Measurements from ENCODE around the gene VDAC1. TPM values are rescaled to one million over a fixed set of nuclear protein-coding genes. Genes with fewer than 3 reads are reported as not detected.

Gene VDAC1
- total and polyA plus RNA-seq, 12 donors, result 229 to 609 (median 529) TPM

GRCh38 chr5:133983674-133984073 lies 21.1 kb downstream of the VDAC1 start:
- no peak for DNase-seq
- Histone ChIP-seq H3K36me3 (peaks cover 0 to 97% (median 40%) of the 10 kb centered on the region in 9 donors), H3K9me3 (no peaks in the 10 kb centered on the region), H3K4me1 (peaks cover 2 to 45% (median 21%) of the 10 kb centered on the region in 9 donors), H3K27ac (no peak overlapping the region), H3K27me3 (no peaks in the 10 kb centered on the region), H3K4me3 (no peak overlapping the region)
- TF ChIP-seq CTCF (IDR thresholded peaks at IDR 0.05), result no peak
- ATAC-seq, result no peak
- 84 to 90% methylated on average over 5 of the region's 5 CpGs for WGBS, 2 donors
- intact Hi-C loops (cut with DNase I), result no loop called here

DNA sequence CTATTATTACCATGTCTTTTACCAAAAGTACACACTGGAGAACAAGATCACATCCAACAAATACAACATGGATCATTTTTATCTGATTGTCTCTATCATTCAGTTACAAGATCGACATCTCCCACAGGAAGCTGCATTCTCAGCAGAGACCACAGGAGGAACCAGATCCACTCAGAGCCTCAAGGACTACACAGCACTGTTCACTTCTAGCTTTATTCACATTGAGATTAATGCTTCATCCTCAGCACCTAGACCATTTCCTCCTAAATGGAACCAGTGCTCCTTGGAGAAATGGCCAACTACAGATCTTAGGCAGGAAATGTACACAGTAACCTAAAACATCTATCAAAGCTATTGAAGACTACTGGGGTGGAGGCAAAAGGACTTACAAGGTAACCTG lies 23.1 kb downstream of the VDAC1 start:
- ATAC-seq (no peak), DNase-seq (no peak)
- no peaks in the 10 kb centered on the region for H3K27me3 ChIP-seq
- H3K4me3 ChIP-seq, result no peak overlapping the region
- intact Hi-C loops (cut with DNase I), result no loop called here
- 38 to 50% methylated on average over 1 of the region's 1 CpG for WGBS, 2 donors
- no peak for TF ChIP-seq CTCF (IDR thresholded peaks at IDR 0.05)
- H3K9me3 ChIP-seq, result no peaks in the 10 kb centered on the region
- peaks cover 0 to 97% (median 31%) of the 10 kb centered on the region in 9 donors for H3K36me3 ChIP-seq
- H3K4me1 ChIP-seq, result peaks cover 2 to 63% (median 28%) of the 10 kb centered on the region in 9 donors
- H3K27ac ChIP-seq, result peak overlapping the region in 1 of 10 donors; percentile 37

- Histone ChIP-seq H3K27me3 (no peaks in the 10 kb centered on the region), H3K36me3 (peaks cover 0 to 97% (median 32%) of the 10 kb centered on the region in 9 donors), H3K4me1 (peaks cover 2 to 58% (median 24%) of the 10 kb centered on the region in 9 donors), H3K27ac (peak overlapping the region in 2 of 10 donors; percentile 46 to 61), H3K9me3 (no peaks in the 10 kb centered on the region), H3K4me3 (no peak overlapping the region)
- no peak for TF ChIP-seq CTCF (IDR thresholded peaks at IDR 0.05)
- ATAC-seq (no peak), DNase-seq (no peak)
- intact Hi-C loops (cut with DNase I), result no loop called here
- 63 to 64% methylated on average over 7 of the region's 7 CpGs for WGBS, 2 donors
These were observed 24.1 kb downstream of the VDAC1 start for GRCh38 chr5:133980652-133981051.

DNA sequence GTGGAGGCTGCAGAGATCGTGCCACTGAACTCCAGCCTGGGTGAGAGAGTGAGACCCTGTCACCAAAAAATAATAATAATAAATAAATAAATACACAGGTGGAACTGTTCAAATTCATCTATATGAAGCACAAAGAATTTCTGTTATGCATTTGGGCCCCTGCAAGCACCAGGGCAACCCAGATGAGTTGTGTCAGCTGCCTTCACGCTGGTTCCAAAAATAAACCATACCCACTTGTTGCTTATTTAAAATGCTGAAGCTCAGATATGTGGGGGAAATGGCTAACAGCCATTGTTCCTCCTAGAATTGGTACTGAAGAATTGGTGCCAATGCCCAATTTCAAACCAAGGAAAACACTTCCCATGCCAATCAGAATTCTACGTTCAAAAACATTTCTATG lies 25.8 kb downstream of the VDAC1 start:
- intact Hi-C loops (cut with DNase I), result no loop called here
- H3K4me3 ChIP-seq, result no peak overlapping the region
- no peak for DNase-seq
- 57 to 78% methylated on average over 3 of the region's 3 CpGs for WGBS, 2 donors
- no peaks in the 10 kb centered on the region for H3K9me3 ChIP-seq
- peaks cover 2 to 53% (median 24%) of the 10 kb centered on the region in 9 donors for H3K4me1 ChIP-seq
- peaks cover 0 to 99% (median 47%) of the 10 kb centered on the region in 9 donors for H3K36me3 ChIP-seq
- H3K27ac ChIP-seq, result peak overlapping the region in 6 of 10 donors; percentile 22 to 62 (median 40)
- no peak for TF ChIP-seq CTCF (IDR thresholded peaks at IDR 0.05)
- H3K27me3 ChIP-seq, result no peaks in the 10 kb centered on the region
- ATAC-seq, result peak in 4 of 8 donors; percentile 26 to 58 (median 47)
